GM12865 (cell line): ENCODE measurements around the gene DSC1.

Experiments
- DNase-seq: peaks from one replicate; pipeline ENCODE4 v3.0.0; 2010; ENCODE audit warnings: low read depth
- H3K4me3 ChIP-seq: 2 replicates; pipeline ENCODE4 v1.5.1; 2011; ENCODE audit warnings: mild to moderate bottlenecking, low read depth, low read length, control low read depth
- TF ChIP-seq, protein P1 (sequence below): IDR thresholded peaks from 2 replicates; pipeline ENCODE4 v1.5.1; 2011; ENCODE audit warnings: low read length, control low read depth, low read depth, inconsistent platforms; ENCODE audit not compliant: insufficient read depth; ENCODE audit errors: missing control alignments

Gene DSC1

DNA sequence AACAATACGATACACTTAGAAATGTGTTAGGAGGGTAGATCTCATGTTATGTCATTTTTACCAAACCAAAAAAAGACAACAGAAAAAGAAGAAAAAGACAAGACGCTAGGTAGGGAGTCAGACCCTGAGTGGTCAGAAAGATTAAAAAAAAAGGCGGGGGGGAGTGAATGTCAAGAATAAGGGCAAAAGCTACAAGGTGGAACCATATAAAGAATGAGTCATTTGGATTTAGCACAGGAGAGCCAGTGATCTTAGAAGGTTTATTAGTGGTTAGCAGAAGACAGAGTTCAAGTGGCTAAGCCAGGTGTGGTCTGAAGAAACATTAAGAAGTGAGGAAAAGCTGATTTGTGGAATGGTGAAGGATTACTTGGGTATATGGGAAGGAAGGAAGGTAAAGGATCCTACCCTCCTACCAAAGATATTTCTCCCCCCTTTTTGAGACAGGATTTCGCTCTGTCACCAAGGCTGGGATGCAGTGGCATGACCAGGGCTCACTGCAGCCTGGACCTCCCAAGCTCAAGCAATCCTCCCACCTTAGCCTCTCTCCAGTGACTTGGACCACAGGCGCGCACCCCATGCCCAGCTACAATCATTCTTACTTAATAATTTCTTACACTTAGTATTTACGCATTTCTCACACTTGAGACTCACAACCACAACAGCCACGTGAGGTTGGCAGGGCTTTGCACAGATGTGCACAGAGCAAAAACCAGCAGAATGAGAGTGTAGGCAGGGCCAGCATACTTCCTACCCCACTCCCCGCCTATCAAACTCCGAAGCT lies 63.0 kb downstream of the DSC1 start:
- TF ChIP-seq, protein P1, sequence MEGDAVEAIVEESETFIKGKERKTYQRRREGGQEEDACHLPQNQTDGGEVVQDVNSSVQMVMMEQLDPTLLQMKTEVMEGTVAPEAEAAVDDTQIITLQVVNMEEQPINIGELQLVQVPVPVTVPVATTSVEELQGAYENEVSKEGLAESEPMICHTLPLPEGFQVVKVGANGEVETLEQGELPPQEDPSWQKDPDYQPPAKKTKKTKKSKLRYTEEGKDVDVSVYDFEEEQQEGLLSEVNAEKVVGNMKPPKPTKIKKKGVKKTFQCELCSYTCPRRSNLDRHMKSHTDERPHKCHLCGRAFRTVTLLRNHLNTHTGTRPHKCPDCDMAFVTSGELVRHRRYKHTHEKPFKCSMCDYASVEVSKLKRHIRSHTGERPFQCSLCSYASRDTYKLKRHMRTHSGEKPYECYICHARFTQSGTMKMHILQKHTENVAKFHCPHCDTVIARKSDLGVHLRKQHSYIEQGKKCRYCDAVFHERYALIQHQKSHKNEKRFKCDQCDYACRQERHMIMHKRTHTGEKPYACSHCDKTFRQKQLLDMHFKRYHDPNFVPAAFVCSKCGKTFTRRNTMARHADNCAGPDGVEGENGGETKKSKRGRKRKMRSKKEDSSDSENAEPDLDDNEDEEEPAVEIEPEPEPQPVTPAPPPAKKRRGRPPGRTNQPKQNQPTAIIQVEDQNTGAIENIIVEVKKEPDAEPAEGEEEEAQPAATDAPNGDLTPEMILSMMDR: no peak
- no peak overlapping the region for H3K4me3 ChIP-seq
- no peak for DNase-seq

DNA sequence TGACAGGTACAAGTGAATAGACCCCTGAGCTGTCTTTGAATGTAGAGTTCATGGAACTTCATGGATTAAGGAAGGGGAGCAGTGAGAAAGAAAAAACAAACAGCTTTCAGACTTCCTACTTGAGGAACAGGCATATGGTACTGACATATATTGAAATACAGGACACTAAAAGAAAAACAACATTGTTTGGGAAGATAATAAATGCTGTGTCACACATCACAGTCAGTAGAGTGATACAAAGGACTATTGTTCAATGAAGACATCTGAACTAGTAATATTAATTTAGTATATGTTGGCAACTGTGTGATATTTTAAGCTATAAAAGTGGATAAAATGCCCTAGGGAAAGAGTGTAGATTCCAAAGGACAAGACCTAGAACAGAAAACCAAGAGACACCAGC lies 63.8 kb downstream of the DSC1 start:
- TF ChIP-seq, protein P1: no peak
- no peak overlapping the region for H3K4me3 ChIP-seq
- DNase-seq: no peak

DNA sequence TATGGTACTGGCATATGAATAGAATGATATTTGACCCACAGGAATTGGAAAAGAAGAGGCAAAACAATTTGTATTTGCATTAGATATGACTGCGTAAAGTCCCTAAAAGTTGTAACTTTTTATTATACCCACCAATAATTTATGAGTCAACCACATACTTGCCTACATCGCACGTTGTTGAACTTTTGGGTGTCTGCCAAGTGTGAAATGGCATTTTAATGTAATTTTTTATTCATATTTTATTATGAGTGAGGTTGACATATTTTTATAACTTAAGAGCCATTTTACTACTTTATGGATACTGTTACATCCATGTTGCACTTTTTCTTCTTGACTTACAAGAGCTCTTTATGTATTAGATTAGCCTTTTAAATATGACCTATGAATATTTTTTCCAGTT lies 65.0 kb downstream of the DSC1 start:
- DNase-seq: no peak
- TF ChIP-seq, protein P1: no peak
- H3K4me3 ChIP-seq: no peak overlapping the region

GRCh38 chr18:31093880-31094279 lies 68.8 kb downstream of the DSC1 start:
- TF ChIP-seq, protein P1: no peak
- H3K4me3 ChIP-seq: no peak overlapping the region

DNA sequence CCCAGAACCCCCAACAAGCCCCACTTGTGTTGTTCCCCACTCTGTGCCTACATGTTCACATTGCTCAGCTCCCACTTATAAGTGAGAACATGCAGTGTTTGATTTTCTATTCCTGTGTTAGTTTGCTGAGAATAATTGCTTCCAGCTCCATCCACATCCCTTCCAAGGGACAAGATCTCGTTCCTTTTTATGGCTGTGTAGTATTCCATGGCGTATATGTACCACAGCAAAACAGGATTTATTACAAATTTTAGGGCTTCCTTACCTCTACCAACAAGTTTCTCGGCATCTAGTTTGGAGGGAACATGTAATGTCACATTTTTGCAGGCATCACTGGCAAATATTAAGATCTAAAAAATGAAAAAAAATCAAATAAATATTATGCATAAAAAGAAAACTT lies 69.4 kb downstream of the DSC1 start:
- TF ChIP-seq, protein P1: no peak
- DNase-seq: no peak
- H3K4me3 ChIP-seq: no peak overlapping the region

More at GRCh38 chr18:31093880-31094279, 68.8 kb downstream of the DSC1 start:
- no peak for DNase-seq

GRCh38 chr18:31091350-31091749 lies 71.3 kb downstream of the DSC1 start:
- TF ChIP-seq, protein P1: no peak
- H3K4me3 ChIP-seq: no peak overlapping the region
- no peak for DNase-seq

- H3K4me3 ChIP-seq: no peak overlapping the region
- DNase-seq: no peak
- TF ChIP-seq, protein P1: no peak
Observed at GRCh38 chr18:31088532-31088931, 74.1 kb downstream of the DSC1 start.
